RKO (cell line): ENCODE data around the gene LAMA3.

Source experiments
- DNase-seq: peaks from one replicate; pipeline ENCODE4 v3.0.0-alpha.2; 2016; ENCODE audit warnings: low spot score

LAMA3 gene

GRCh38 chr18:23669804-23670405, 19.3 kb upstream of the LAMA3 start:
- no peak for DNase-seq

GRCh38 chr18:23671564-23671963, 17.7 kb upstream of the LAMA3 start:
- DNase-seq = no peak

- DNase-seq = no peak
These were observed 15.5 kb upstream of the LAMA3 start for GRCh38 chr18:23673725-23674124.

- DNase-seq = no peak
These were observed 14.0 kb upstream of the LAMA3 start for GRCh38 chr18:23675236-23675635.

- DNase-seq = no peak
These were observed 13.4 kb upstream of the LAMA3 start for GRCh38 chr18:23675896-23676295.

- DNase-seq = no peak
These were observed 7.2 kb upstream of the LAMA3 start for GRCh38 chr18:23682045-23682444.

GRCh38 chr18:23682472-23682871, 6.8 kb upstream of the LAMA3 start:
- DNase-seq = no peak

- no peak for DNase-seq
These were observed 6.1 kb upstream of the LAMA3 start for GRCh38 chr18:23683155-23683554.

GRCh38 chr18:23683671-23684070, 5.6 kb upstream of the LAMA3 start:
- no peak for DNase-seq

- DNase-seq = no peak
These were observed 4.6 kb upstream of the LAMA3 start for GRCh38 chr18:23684515-23685197.

GRCh38 chr18:23688528-23688927, 725 bp upstream of the LAMA3 start:
- no peak for DNase-seq

- DNase-seq = no peak
These were observed 607 bp downstream of the LAMA3 start for GRCh38 chr18:23689616-23690504.

- DNase-seq = no peak
These were observed 1.3 kb downstream of the LAMA3 start for GRCh38 chr18:23690505-23691068.

- no peak for DNase-seq
These were observed 4.6 kb downstream of the LAMA3 start for GRCh38 chr18:23693846-23694245.

- no peak for DNase-seq
These were observed 5.6 kb downstream of the LAMA3 start for GRCh38 chr18:23694637-23695430.

- no peak for DNase-seq
These were observed 11.8 kb downstream of the LAMA3 start for GRCh38 chr18:23701017-23701416.

- no peak for DNase-seq
These were observed 12.4 kb downstream of the LAMA3 start for GRCh38 chr18:23701544-23702064.

- DNase-seq = no peak
These were observed 13.4 kb downstream of the LAMA3 start for GRCh38 chr18:23702606-23703005.

- peak; percentile 65 for DNase-seq
These were observed 14.1 kb downstream of the LAMA3 start for GRCh38 chr18:23703057-23703986.

- no peak for DNase-seq
These were observed 14.7 kb downstream of the LAMA3 start for GRCh38 chr18:23703987-23704384.
